Activated naive CD4-positive, alpha-beta T cell treated with anti-CD3 and anti-CD28 coated beads for 36 hours (primary cell): ENCODE results near the gene TLN1. TPM values are rescaled to one million over a fixed set of nuclear protein-coding genes. Genes with fewer than 3 reads are reported as not detected.

Experiments
- CTCF ChIA-PET: fragments of 350-600 bp; sonication (Branson Sonifier 250); formaldehyde crosslinking; loops from one replicate; lab custom pipeline; 2021; ENCODE audit warnings: antibody characterized with exemption; lab: Charles Lee
- DNase-seq: peaks from one replicate; pipeline ENCODE4 v3.0.0-alpha.2; 2020
- H3K27ac Mint-ChIP-seq: one replicate; pipeline ENCODE4 v1.8.0; 2021; ENCODE audit warnings: mild to moderate bottlenecking, mixed read lengths
- H3K27me3 Mint-ChIP-seq: one replicate; pipeline ENCODE4 v1.8.0; 2021; ENCODE audit warnings: low read depth, mixed read lengths
- H3K36me3 Mint-ChIP-seq: one replicate; pipeline ENCODE4 v1.8.0; 2021; ENCODE audit warnings: low read depth, mixed read lengths
- H3K4me1 Mint-ChIP-seq: one replicate; pipeline ENCODE4 v1.8.0; 2021; ENCODE audit warnings: low read depth, mixed read lengths
- H3K4me3 Mint-ChIP-seq: one replicate; pipeline ENCODE4 v1.8.0; 2021; ENCODE audit warnings: mild to moderate bottlenecking, moderate library complexity, mixed read lengths
- H3K9me3 Mint-ChIP-seq: one replicate; pipeline ENCODE4 v1.8.0; 2021; ENCODE audit warnings: mixed read lengths
- intact Hi-C: fragments of 100-400 bp; cut with micrococcal nuclease; formaldehyde crosslinking; loops from one replicate; pipeline ENCODE4 v1.15.1; 2023
- total RNA-seq, 2 experiments: library from RNA; stranded (reverse); gene quantifications; one replicate each; pipeline ENCODE4 v1.2.3, GENCODE V29; 2021

The TLN1 gene
- total RNA-seq, 2 experiments from 2014 or later: 190 TPM

GRCh38 chr9:35726931-35727330 is 5.1 kb downstream of the TLN1 start:
- intact Hi-C loops: no loop called here
- Mint-ChIP-seq H3K9me3 (no peaks in the 10 kb centered on the region), H3K36me3 (peaks cover 19% of the 10 kb centered on the region), H3K4me1 (no peaks in the 10 kb centered on the region), H3K27me3 (no peaks in the 10 kb centered on the region), H3K4me3 (no peak overlapping the region), H3K27ac (peak overlapping the region; percentile 14)
- CTCF ChIA-PET: interaction anchor here (0.6 to 8.9 kb wide), 14 partner anchors 9 to 123 kb away, joined by 3 to 68 read pairs (median 9); partner anchors contain the start of genes ARHGEF39, CCDC107, GBA2 and RGP1
- peak; percentile 57 for DNase-seq

- H3K27me3 Mint-ChIP-seq: no peaks in the 10 kb centered on the region
- H3K4me1 Mint-ChIP-seq: no peaks in the 10 kb centered on the region
- H3K27ac Mint-ChIP-seq: no peak overlapping the region
- DNase-seq: no peak
- H3K9me3 Mint-ChIP-seq: no peaks in the 10 kb centered on the region
- CTCF ChIA-PET: interaction anchor here (8.9 kb wide), 1 partner anchor 28 kb away, joined by 68 read pairs; no protein-coding TSS in a partner anchor
- intact Hi-C loops: no loop called here
- H3K36me3 Mint-ChIP-seq: peaks cover 23% of the 10 kb centered on the region
- H3K4me3 Mint-ChIP-seq: no peak overlapping the region
Measured at GRCh38 chr9:35725362-35725761, 6.6 kb downstream of the TLN1 start.

- CTCF ChIA-PET: interaction anchor here (0.6 to 1.6 kb wide), 2 partner anchors 17 to 28 kb away, joined by 3 read pairs; no protein-coding TSS in a partner anchor
- no peak overlapping the region for H3K4me3 Mint-ChIP-seq
Measured at GRCh38 chr9:35723908-35724307, 8.1 kb downstream of the TLN1 start.

GRCh38 chr9:35723426-35723825 is 8.6 kb downstream of the TLN1 start:
- H3K9me3 Mint-ChIP-seq: no peaks in the 10 kb centered on the region
- CTCF ChIA-PET: interaction anchor here (0.6 to 1.6 kb wide), 3 partner anchors 18 to 65 kb away, joined by 3 read pairs; partner anchors contain the start of gene CCDC107
- H3K36me3 Mint-ChIP-seq: peaks cover 32% of the 10 kb centered on the region
- no peak overlapping the region for H3K4me3 Mint-ChIP-seq
- no peaks in the 10 kb centered on the region for H3K27me3 Mint-ChIP-seq
- H3K27ac Mint-ChIP-seq: no peak overlapping the region
- no peaks in the 10 kb centered on the region for H3K4me1 Mint-ChIP-seq
- DNase-seq: no peak
- intact Hi-C loops: no loop called here

More at GRCh38 chr9:35723908-35724307, 8.1 kb downstream of the TLN1 start:
- Mint-ChIP-seq H3K9me3 (no peaks in the 10 kb centered on the region), H3K27me3 (no peaks in the 10 kb centered on the region), H3K4me1 (no peaks in the 10 kb centered on the region), H3K36me3 (peaks cover 31% of the 10 kb centered on the region), H3K27ac (no peak overlapping the region)
- no peak for DNase-seq
- intact Hi-C loops: no loop called here

GRCh38 chr9:35719546-35719945 is 12.4 kb downstream of the TLN1 start:
- CTCF ChIA-PET: interaction anchor here (1.7 to 2.9 kb wide), 2 partner anchors 11 to 23 kb away, joined by 4 to 13 read pairs; no protein-coding TSS in a partner anchor
- no peak for DNase-seq
- Mint-ChIP-seq H3K27ac (no peak overlapping the region), H3K4me1 (no peaks in the 10 kb centered on the region), H3K4me3 (no peak overlapping the region), H3K36me3 (peaks cover 44% of the 10 kb centered on the region), H3K9me3 (no peaks in the 10 kb centered on the region), H3K27me3 (no peaks in the 10 kb centered on the region)
- intact Hi-C loops: no loop called here

- H3K4me1 Mint-ChIP-seq: no peaks in the 10 kb centered on the region
- intact Hi-C loops: no loop called here
- CTCF ChIA-PET: interaction anchor here (0.7 to 2.9 kb wide), 2 partner anchors 16 to 23 kb away, joined by 3 to 13 read pairs; no protein-coding TSS in a partner anchor
- H3K36me3 Mint-ChIP-seq: peaks cover 44% of the 10 kb centered on the region
- no peaks in the 10 kb centered on the region for H3K27me3 Mint-ChIP-seq
- H3K27ac Mint-ChIP-seq: no peak overlapping the region
- DNase-seq: no peak
- no peaks in the 10 kb centered on the region for H3K9me3 Mint-ChIP-seq
- no peak overlapping the region for H3K4me3 Mint-ChIP-seq
Measured at GRCh38 chr9:35718721-35719511, 13.1 kb downstream of the TLN1 start.

- no peak overlapping the region for H3K4me3 Mint-ChIP-seq
- CTCF ChIA-PET: interaction anchor here (1.1 to 2.2 kb wide), 5 partner anchors 10 to 70 kb away, joined by 3 to 9 read pairs (median 7); partner anchors contain the start of genes CREB3 and TLN1
- no peaks in the 10 kb centered on the region for H3K4me1 Mint-ChIP-seq
- H3K36me3 Mint-ChIP-seq: peaks cover 40% of the 10 kb centered on the region
- intact Hi-C loops: no loop called here
- H3K27ac Mint-ChIP-seq: no peak overlapping the region
- no peak for DNase-seq
- no peaks in the 10 kb centered on the region for H3K27me3 Mint-ChIP-seq
- H3K9me3 Mint-ChIP-seq: no peaks in the 10 kb centered on the region
Measured at GRCh38 chr9:35717132-35717870, 14.7 kb downstream of the TLN1 start.

GRCh38 chr9:35716230-35716629 is 15.8 kb downstream of the TLN1 start:
- Mint-ChIP-seq H3K36me3 (peaks cover 45% of the 10 kb centered on the region), H3K27ac (no peak overlapping the region), H3K4me3 (no peak overlapping the region), H3K4me1 (peaks cover 2% of the 10 kb centered on the region), H3K9me3 (no peaks in the 10 kb centered on the region), H3K27me3 (no peaks in the 10 kb centered on the region)
- DNase-seq: no peak
- intact Hi-C loops: no loop called here
- CTCF ChIA-PET: interaction anchor here (1.1 to 7.5 kb wide), 5 partner anchors 11 to 33 kb away, joined by 3 to 53 read pairs (median 9); partner anchors contain the start of genes GBA2 and RGP1

- H3K27ac Mint-ChIP-seq: no peak overlapping the region
Measured at GRCh38 chr9:35714579-35715252, 17.3 kb downstream of the TLN1 start.

GRCh38 chr9:35714123-35714522 is 17.9 kb downstream of the TLN1 start:
- peaks cover 52% of the 10 kb centered on the region for H3K36me3 Mint-ChIP-seq
- no peaks in the 10 kb centered on the region for H3K27me3 Mint-ChIP-seq
- CTCF ChIA-PET: interaction anchor here (0.6 to 7.5 kb wide), 4 partner anchors 13 to 663 kb away, joined by 3 to 53 read pairs (median 3); no protein-coding TSS in a partner anchor
- H3K9me3 Mint-ChIP-seq: no peaks in the 10 kb centered on the region
- H3K27ac Mint-ChIP-seq: no peak overlapping the region
- H3K4me1 Mint-ChIP-seq: peaks cover 2% of the 10 kb centered on the region
- intact Hi-C loops: no loop called here
- DNase-seq: no peak
- no peak overlapping the region for H3K4me3 Mint-ChIP-seq

More at GRCh38 chr9:35714579-35715252, 17.3 kb downstream of the TLN1 start:
- Mint-ChIP-seq H3K27me3 (no peaks in the 10 kb centered on the region), H3K9me3 (no peaks in the 10 kb centered on the region), H3K4me1 (peaks cover 2% of the 10 kb centered on the region), H3K36me3 (peaks cover 54% of the 10 kb centered on the region), H3K4me3 (no peak overlapping the region)
- no peak for DNase-seq
- CTCF ChIA-PET: interaction anchor here (0.6 to 7.5 kb wide), 6 partner anchors 13 to 663 kb away, joined by 3 to 53 read pairs (median 3); partner anchors contain the start of genes CCDC107 and RMRP
- intact Hi-C loops: no loop called here

- no peak for DNase-seq
- Mint-ChIP-seq H3K27me3 (no peaks in the 10 kb centered on the region), H3K27ac (no peak overlapping the region), H3K4me3 (no peak overlapping the region), H3K36me3 (peaks cover 54% of the 10 kb centered on the region), H3K9me3 (no peaks in the 10 kb centered on the region), H3K4me1 (peaks cover 2% of the 10 kb centered on the region)
- intact Hi-C loops: no loop called here
- CTCF ChIA-PET: interaction anchor here (7.5 kb wide), 1 partner anchor 18 kb away, joined by 53 read pairs; no protein-coding TSS in a partner anchor
Measured at GRCh38 chr9:35713578-35713977, 18.4 kb downstream of the TLN1 start.
